ENCODE measurements around the gene ZDHHC8.
A peak's percentile ranks its signal among the peaks of the same experiment; 100 is the strongest.

The ZDHHC8 gene

DNA sequence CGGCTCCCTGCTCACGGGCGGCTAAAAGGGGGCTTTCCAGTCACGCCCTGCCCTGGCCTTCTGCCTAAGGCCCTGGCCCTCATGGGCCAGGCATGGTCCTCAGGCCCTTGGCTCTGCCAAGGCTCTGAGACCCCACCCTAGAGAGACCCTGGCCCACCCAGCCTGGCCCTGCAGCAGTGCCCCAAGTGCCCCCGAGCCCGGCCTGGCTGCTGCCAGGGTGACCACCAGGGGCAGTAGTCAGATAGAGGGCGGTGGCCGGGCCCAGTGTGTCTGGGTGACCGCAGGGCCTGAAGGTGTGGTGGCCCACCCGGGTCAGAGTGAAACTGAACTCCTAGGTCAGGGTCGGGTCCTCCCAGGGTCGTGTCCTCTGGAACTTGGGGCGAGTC lies 48.6 kb downstream of the ZDHHC8 start:
- no peak overlapping the region for H3K4me2 ChIP-seq (ENCODE audit: low read length)
- no peaks in the 10 kb centered on the region for H4K20me1 ChIP-seq (ENCODE audit: insufficient read depth, low read length)
- H3K27me3 ChIP-seq (ENCODE audit: low read depth, low read length) = no peaks in the 10 kb centered on the region
- H3K4me3 ChIP-seq (ENCODE audit: low read length) = no peak overlapping the region
- H3K36me3 ChIP-seq (replicated peaks; ENCODE audit: low read depth, low read length) = no peaks in the 10 kb centered on the region
- no peaks in the 10 kb centered on the region for H3K79me2 ChIP-seq (ENCODE audit: low read length)
- H3K27ac ChIP-seq (ENCODE audit: low read length) = no peak overlapping the region
- TF ChIP-seq, protein P1, sequence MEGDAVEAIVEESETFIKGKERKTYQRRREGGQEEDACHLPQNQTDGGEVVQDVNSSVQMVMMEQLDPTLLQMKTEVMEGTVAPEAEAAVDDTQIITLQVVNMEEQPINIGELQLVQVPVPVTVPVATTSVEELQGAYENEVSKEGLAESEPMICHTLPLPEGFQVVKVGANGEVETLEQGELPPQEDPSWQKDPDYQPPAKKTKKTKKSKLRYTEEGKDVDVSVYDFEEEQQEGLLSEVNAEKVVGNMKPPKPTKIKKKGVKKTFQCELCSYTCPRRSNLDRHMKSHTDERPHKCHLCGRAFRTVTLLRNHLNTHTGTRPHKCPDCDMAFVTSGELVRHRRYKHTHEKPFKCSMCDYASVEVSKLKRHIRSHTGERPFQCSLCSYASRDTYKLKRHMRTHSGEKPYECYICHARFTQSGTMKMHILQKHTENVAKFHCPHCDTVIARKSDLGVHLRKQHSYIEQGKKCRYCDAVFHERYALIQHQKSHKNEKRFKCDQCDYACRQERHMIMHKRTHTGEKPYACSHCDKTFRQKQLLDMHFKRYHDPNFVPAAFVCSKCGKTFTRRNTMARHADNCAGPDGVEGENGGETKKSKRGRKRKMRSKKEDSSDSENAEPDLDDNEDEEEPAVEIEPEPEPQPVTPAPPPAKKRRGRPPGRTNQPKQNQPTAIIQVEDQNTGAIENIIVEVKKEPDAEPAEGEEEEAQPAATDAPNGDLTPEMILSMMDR (IDR thresholded peaks at IDR 0.05; ENCODE audit: low read depth, low read length) = peak; percentile 26; the same call in 1 of the 2 replicates
- TF ChIP-seq EZH2phosphoT487 (IDR thresholded peaks at IDR 0.05; ENCODE audit: low read depth) = no peak
- H3K9me3 ChIP-seq (ENCODE audit: insufficient read depth, low read length) = no peaks in the 10 kb centered on the region
- H3K4me1 ChIP-seq (ENCODE audit: low read length) = no peaks in the 10 kb centered on the region
- H2AFZ ChIP-seq (ENCODE audit: low read depth, low read length) = no peak overlapping the region
- no peak overlapping the region for H3K9ac ChIP-seq (ENCODE audit: low read length)

DNA sequence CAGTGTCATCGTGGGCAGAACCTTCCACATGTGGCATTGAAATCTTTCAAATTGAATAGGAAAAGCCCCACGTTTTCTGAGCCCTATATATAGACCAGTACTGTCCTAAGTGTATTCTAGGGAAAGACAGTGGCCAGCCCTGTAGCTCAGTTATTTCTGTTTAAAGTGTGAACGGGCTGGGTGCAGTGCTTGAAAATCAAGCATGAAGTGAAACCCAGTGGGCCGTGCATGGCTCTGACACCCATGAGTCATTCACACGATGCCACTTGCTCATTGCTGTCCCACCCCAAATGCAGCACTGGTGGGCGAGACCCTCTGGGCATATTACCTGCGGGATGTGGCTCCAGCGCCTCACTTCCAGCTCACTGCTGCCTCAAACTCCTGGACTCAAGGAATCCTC lies 49.0 kb downstream of the ZDHHC8 start:
- peaks cover 2% of the 10 kb centered on the region; the same call in 1 of the 2 replicates for H3K27me3 ChIP-seq (ENCODE audit: low read depth, low read length)
- TF ChIP-seq, protein P1 (IDR thresholded peaks at IDR 0.05; ENCODE audit: low read depth, low read length) = no peak
- TF ChIP-seq EZH2phosphoT487 (IDR thresholded peaks at IDR 0.05; ENCODE audit: low read depth) = no peak
- no peaks in the 10 kb centered on the region for H3K4me1 ChIP-seq (ENCODE audit: low read length)

DNA sequence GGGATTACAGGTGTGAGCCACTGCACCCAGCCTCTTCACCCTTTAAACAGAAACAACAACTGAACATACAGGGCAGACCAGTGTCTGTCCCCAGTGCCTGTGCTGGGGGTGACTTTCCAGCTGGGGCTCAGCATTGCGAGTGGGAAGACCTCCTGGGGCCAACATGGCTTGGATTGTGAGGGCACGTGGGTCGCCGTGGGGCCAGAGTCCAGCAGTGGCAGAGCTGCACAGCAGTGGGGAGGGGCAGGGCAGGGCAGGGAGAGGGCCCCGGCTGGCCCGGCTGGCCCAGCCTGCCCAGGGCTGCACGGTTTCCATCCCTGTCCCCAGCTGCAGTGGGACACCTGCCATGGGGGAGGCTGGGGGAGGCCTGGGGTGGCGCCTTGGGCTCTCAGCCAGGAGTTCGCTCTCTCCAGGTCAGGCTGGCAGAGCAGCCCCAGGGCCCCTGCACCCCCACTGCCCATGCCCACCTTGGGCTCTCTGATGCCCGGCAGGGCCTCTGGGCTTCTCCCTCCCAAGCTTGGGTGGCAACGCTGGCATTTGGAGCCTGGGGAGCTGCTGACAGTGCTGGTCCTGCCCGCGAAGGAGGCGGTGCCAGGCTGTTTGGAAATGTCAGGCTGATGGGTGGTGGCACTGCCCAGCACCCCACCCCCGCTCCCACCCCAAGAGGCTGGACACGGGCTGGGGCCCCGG lies 49.7 kb downstream of the ZDHHC8 start:
- Histone ChIP-seq H2AFZ (ENCODE audit: low read depth, low read length) (no peak overlapping the region), H3K79me2 (ENCODE audit: low read length) (no peaks in the 10 kb centered on the region), H3K4me2 (ENCODE audit: low read length) (no peak overlapping the region), H3K9me3 (ENCODE audit: insufficient read depth, low read length) (no peaks in the 10 kb centered on the region), H3K9ac (ENCODE audit: low read length) (no peak overlapping the region), H4K20me1 (ENCODE audit: insufficient read depth, low read length) (no peaks in the 10 kb centered on the region), H3K27ac (ENCODE audit: low read length) (no peak overlapping the region), H3K36me3 (replicated peaks; ENCODE audit: low read depth, low read length) (no peaks in the 10 kb centered on the region), H3K4me1 (ENCODE audit: low read length) (no peaks in the 10 kb centered on the region), H3K4me3 (ENCODE audit: low read length) (no peak overlapping the region), H3K27me3 (ENCODE audit: low read depth, low read length) (peaks cover 9% of the 10 kb centered on the region; the same call in 1 of the 2 replicates)
- TF ChIP-seq EZH2phosphoT487 (IDR thresholded peaks at IDR 0.05; ENCODE audit: low read depth) = no peak
- TF ChIP-seq, protein P1 (IDR thresholded peaks at IDR 0.05; ENCODE audit: low read depth, low read length) = no peak

More for the DNA sequence above, 49.0 kb downstream of the ZDHHC8 start:
- Histone ChIP-seq H3K27ac (ENCODE audit: low read length) (no peak overlapping the region), H3K9me3 (ENCODE audit: insufficient read depth, low read length) (no peaks in the 10 kb centered on the region), H3K9ac (ENCODE audit: low read length) (no peak overlapping the region), H3K36me3 (replicated peaks; ENCODE audit: low read depth, low read length) (no peaks in the 10 kb centered on the region), H4K20me1 (ENCODE audit: insufficient read depth, low read length) (no peaks in the 10 kb centered on the region), H3K4me2 (ENCODE audit: low read length) (no peak overlapping the region), H3K4me3 (ENCODE audit: low read length) (no peak overlapping the region), H3K79me2 (ENCODE audit: low read length) (no peaks in the 10 kb centered on the region), H2AFZ (ENCODE audit: low read depth, low read length) (no peak overlapping the region)

DNA sequence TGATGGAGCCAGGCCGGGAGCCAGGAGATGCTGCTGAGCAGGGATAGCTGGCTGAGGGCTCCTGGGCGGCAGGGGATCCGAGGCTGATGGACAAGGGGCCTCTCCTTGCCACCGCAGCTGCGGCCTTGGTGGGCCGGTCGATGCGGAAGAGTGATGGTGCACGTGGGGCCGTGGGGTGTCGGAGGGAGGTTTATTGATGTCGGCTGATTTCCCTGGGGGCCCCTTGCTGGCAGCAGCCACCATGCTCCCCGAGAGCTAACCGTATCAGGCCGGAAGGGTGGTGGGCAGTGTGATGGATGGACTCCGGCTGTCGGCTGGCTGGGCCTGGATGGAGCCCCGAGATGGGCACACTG lies 50.3 kb downstream of the ZDHHC8 start:
- no peak overlapping the region for H3K4me3 ChIP-seq (ENCODE audit: low read length)
- H3K79me2 ChIP-seq (ENCODE audit: low read length) = no peaks in the 10 kb centered on the region
- H3K9me3 ChIP-seq (ENCODE audit: insufficient read depth, low read length) = no peaks in the 10 kb centered on the region
- no peaks in the 10 kb centered on the region for H3K4me1 ChIP-seq (ENCODE audit: low read length)
- no peak overlapping the region for H3K4me2 ChIP-seq (ENCODE audit: low read length)
- no peak overlapping the region for H3K27ac ChIP-seq (ENCODE audit: low read length)
- no peaks in the 10 kb centered on the region for H4K20me1 ChIP-seq (ENCODE audit: insufficient read depth, low read length)
- H3K36me3 ChIP-seq (replicated peaks; ENCODE audit: low read depth, low read length) = no peaks in the 10 kb centered on the region
- no peak overlapping the region for H2AFZ ChIP-seq (ENCODE audit: low read depth, low read length)
- H3K9ac ChIP-seq (ENCODE audit: low read length) = no peak overlapping the region
- peaks cover 10% of the 10 kb centered on the region; the same call in 1 of the 2 replicates for H3K27me3 ChIP-seq (ENCODE audit: low read depth, low read length)
- TF ChIP-seq EZH2phosphoT487 (IDR thresholded peaks at IDR 0.05; ENCODE audit: low read depth) = no peak
- TF ChIP-seq, protein P1 (IDR thresholded peaks at IDR 0.05; ENCODE audit: low read depth, low read length) = no peak

Measured in OCI-LY3 (cell line).